Stimulated activated memory B cell treated with anti-CD40 and anti-IgM and Interleukin-4, amounts not matched to agents 10 μg/mL and 1 μg/mL and 100 μg/mL, for 72 hours (primary cell): ENCODE results near the gene IGF2R.
"Not testable (repeated sequence)": the region's sequence is repeated elsewhere in the genome, so short reads cannot be mapped to it uniquely, and the experiment has no call there.

Experiments
- ATAC-seq: fragments of 150-1000 bp; cut with Tn5 transposase; 2 replicates; pipeline ENCODE4 v1.10.0; 2021
- H3K27ac Mint-ChIP-seq: one replicate; pipeline ENCODE4 v1.8.0; 2022; ENCODE audit warnings: mild to moderate bottlenecking, mixed read lengths
- H3K27me3 Mint-ChIP-seq: one replicate; pipeline ENCODE4 v1.8.0; 2022; ENCODE audit warnings: mixed read lengths
- H3K36me3 Mint-ChIP-seq: one replicate; pipeline ENCODE4 v1.8.0; 2022; ENCODE audit warnings: mixed read lengths
- H3K4me1 Mint-ChIP-seq: one replicate; pipeline ENCODE4 v1.8.0; 2022; ENCODE audit warnings: mixed read lengths
- H3K4me3 Mint-ChIP-seq: one replicate; pipeline ENCODE4 v1.8.0; 2022; ENCODE audit warnings: mild to moderate bottlenecking, moderate library complexity, mixed read lengths
- H3K9me3 Mint-ChIP-seq: one replicate; pipeline ENCODE4 v1.8.0; 2022; ENCODE audit warnings: mixed read lengths

Gene IGF2R

GRCh38 chr6:159989492-159990480 lies 20.9 kb downstream of the IGF2R start:
- peaks cover 36% of the 10 kb centered on the region for H3K36me3 Mint-ChIP-seq
- no peaks in the 10 kb centered on the region for H3K27me3 Mint-ChIP-seq
- H3K27ac Mint-ChIP-seq = peak overlapping the region; percentile 71
- peak; percentile 86 for ATAC-seq
- peaks cover 6% of the 10 kb centered on the region for H3K9me3 Mint-ChIP-seq
- no peak overlapping the region for H3K4me3 Mint-ChIP-seq
- peaks cover 67% of the 10 kb centered on the region for H3K4me1 Mint-ChIP-seq

- Mint-ChIP-seq H3K27me3 (no peaks in the 10 kb centered on the region), H3K27ac (no peak overlapping the region), H3K4me3 (no peak overlapping the region), H3K9me3 (peaks cover 12% of the 10 kb centered on the region), H3K36me3 (peaks cover 58% of the 10 kb centered on the region), H3K4me1 (peaks cover 59% of the 10 kb centered on the region)
- no peak for ATAC-seq
Measured at GRCh38 chr6:159992366-159992765, 23.5 kb downstream of the IGF2R start.

- Mint-ChIP-seq H3K36me3 (peaks cover 86% of the 10 kb centered on the region), H3K4me3 (no peak overlapping the region), H3K27me3 (no peaks in the 10 kb centered on the region), H3K4me1 (peaks cover 42% of the 10 kb centered on the region), H3K27ac (no peak overlapping the region), H3K9me3 (peaks cover 12% of the 10 kb centered on the region)
- ATAC-seq = no peak
Measured at GRCh38 chr6:159995405-159995804, 26.5 kb downstream of the IGF2R start.

GRCh38 chr6:159996087-159996622 lies 27.3 kb downstream of the IGF2R start:
- peaks cover 39% of the 10 kb centered on the region for H3K4me1 Mint-ChIP-seq
- H3K36me3 Mint-ChIP-seq = peaks cover 89% of the 10 kb centered on the region
- H3K9me3 Mint-ChIP-seq = peaks cover 12% of the 10 kb centered on the region
- H3K27ac Mint-ChIP-seq = no peak overlapping the region
- no peaks in the 10 kb centered on the region for H3K27me3 Mint-ChIP-seq
- H3K4me3 Mint-ChIP-seq = no peak overlapping the region
- ATAC-seq = no peak

- Mint-ChIP-seq H3K9me3 (peaks cover 12% of the 10 kb centered on the region), H3K4me1 (peaks cover 39% of the 10 kb centered on the region), H3K4me3 (no peak overlapping the region), H3K27me3 (no peaks in the 10 kb centered on the region), H3K36me3 (peaks cover 83% of the 10 kb centered on the region), H3K27ac (no peak overlapping the region)
- no peak for ATAC-seq
Measured at GRCh38 chr6:159996626-159997497, 28.0 kb downstream of the IGF2R start.

- Mint-ChIP-seq H3K9me3 (peaks cover 12% of the 10 kb centered on the region), H3K4me1 (peaks cover 44% of the 10 kb centered on the region), H3K4me3 (no peak overlapping the region), H3K36me3 (peaks cover 80% of the 10 kb centered on the region), H3K27me3 (no peaks in the 10 kb centered on the region), H3K27ac (no peak overlapping the region)
- no peak for ATAC-seq
Measured at GRCh38 chr6:159997498-159998101, 28.7 kb downstream of the IGF2R start.

- Mint-ChIP-seq H3K4me1 (peaks cover 38% of the 10 kb centered on the region), H3K4me3 (no peak overlapping the region), H3K27ac (no peak overlapping the region), H3K27me3 (no peaks in the 10 kb centered on the region), H3K36me3 (peaks cover 73% of the 10 kb centered on the region), H3K9me3 (peaks cover 12% of the 10 kb centered on the region)
- no peak for ATAC-seq
Measured at GRCh38 chr6:159998538-159998937, 29.7 kb downstream of the IGF2R start.

GRCh38 chr6:159999240-159999671 lies 30.4 kb downstream of the IGF2R start:
- H3K36me3 Mint-ChIP-seq = peaks cover 73% of the 10 kb centered on the region
- no peaks in the 10 kb centered on the region for H3K27me3 Mint-ChIP-seq
- peaks cover 38% of the 10 kb centered on the region for H3K4me1 Mint-ChIP-seq
- H3K9me3 Mint-ChIP-seq = peaks cover 8% of the 10 kb centered on the region
- H3K27ac Mint-ChIP-seq = no peak overlapping the region
- no peak overlapping the region for H3K4me3 Mint-ChIP-seq
- ATAC-seq = no peak

- H3K9me3 Mint-ChIP-seq = peaks cover 3% of the 10 kb centered on the region
- H3K27ac Mint-ChIP-seq = no peak overlapping the region
- peaks cover 71% of the 10 kb centered on the region for H3K36me3 Mint-ChIP-seq
- peaks cover 39% of the 10 kb centered on the region for H3K4me1 Mint-ChIP-seq
- no peak overlapping the region for H3K4me3 Mint-ChIP-seq
- no peak for ATAC-seq
- no peaks in the 10 kb centered on the region for H3K27me3 Mint-ChIP-seq
Measured at GRCh38 chr6:160000280-160000704, 31.4 kb downstream of the IGF2R start.

GRCh38 chr6:160000893-160001427 lies 32.1 kb downstream of the IGF2R start:
- H3K4me3 Mint-ChIP-seq, H3K27ac Mint-ChIP-seq, ATAC-seq, H3K9me3 Mint-ChIP-seq, H3K27me3 Mint-ChIP-seq: not testable (repeated sequence)
- peaks cover 40% of the 10 kb centered on the region for H3K4me1 Mint-ChIP-seq
- H3K36me3 Mint-ChIP-seq = peaks cover 65% of the 10 kb centered on the region

GRCh38 chr6:160002882-160003281 lies 34.0 kb downstream of the IGF2R start:
- Mint-ChIP-seq H3K27me3 (no peaks in the 10 kb centered on the region), H3K4me3 (no peak overlapping the region), H3K27ac (no peak overlapping the region), H3K4me1 (peaks cover 44% of the 10 kb centered on the region), H3K9me3 (no peaks in the 10 kb centered on the region), H3K36me3 (peaks cover 60% of the 10 kb centered on the region)
- no peak for ATAC-seq

GRCh38 chr6:160004018-160004417 lies 35.1 kb downstream of the IGF2R start:
- Mint-ChIP-seq H3K4me1 (peaks cover 41% of the 10 kb centered on the region), H3K27ac (peak overlapping the region; percentile 20), H3K36me3 (peaks cover 60% of the 10 kb centered on the region), H3K9me3 (no peaks in the 10 kb centered on the region), H3K27me3 (no peaks in the 10 kb centered on the region), H3K4me3 (no peak overlapping the region)
- no peak for ATAC-seq

GRCh38 chr6:160004419-160005175 lies 35.7 kb downstream of the IGF2R start:
- ATAC-seq = no peak
- Mint-ChIP-seq H3K27me3 (no peaks in the 10 kb centered on the region), H3K4me3 (no peak overlapping the region), H3K36me3 (peaks cover 60% of the 10 kb centered on the region), H3K9me3 (no peaks in the 10 kb centered on the region), H3K27ac (no peak overlapping the region), H3K4me1 (peaks cover 37% of the 10 kb centered on the region)

GRCh38 chr6:160005211-160005610 lies 36.3 kb downstream of the IGF2R start:
- peaks cover 37% of the 10 kb centered on the region for H3K4me1 Mint-ChIP-seq
- peaks cover 58% of the 10 kb centered on the region for H3K36me3 Mint-ChIP-seq
- no peaks in the 10 kb centered on the region for H3K9me3 Mint-ChIP-seq
- ATAC-seq = no peak
- H3K4me3 Mint-ChIP-seq = no peak overlapping the region
- H3K27ac Mint-ChIP-seq = no peak overlapping the region
- no peaks in the 10 kb centered on the region for H3K27me3 Mint-ChIP-seq
